Glutamatergic neuron (in vitro differentiated cells): Measurements from ENCODE around the gene MX2. TPM values are rescaled to one million over a fixed set of nuclear protein-coding genes. Genes with fewer than 3 reads are reported as not detected.

Experiments used
- DNase-seq: peaks from one replicate; pipeline ENCODE4 v3.0.0; 2022
- H3K27ac Mint-ChIP-seq: one replicate; pipeline ENCODE4 v1.8.0; 2020; ENCODE audit warnings: mild to moderate bottlenecking, mixed read lengths, inconsistent platforms; ENCODE audit not compliant: unreplicated experiment
- H3K27me3 Mint-ChIP-seq: one replicate; pipeline ENCODE4 v1.8.0; 2020; ENCODE audit warnings: mild to moderate bottlenecking, moderate library complexity, mixed read lengths, inconsistent platforms; ENCODE audit not compliant: unreplicated experiment
- H3K36me3 Mint-ChIP-seq: one replicate; pipeline ENCODE4 v1.8.0; 2020; ENCODE audit warnings: mild to moderate bottlenecking, mixed read lengths, inconsistent platforms; ENCODE audit not compliant: unreplicated experiment
- H3K4me1 Mint-ChIP-seq: one replicate; pipeline ENCODE4 v1.8.0; 2020; ENCODE audit warnings: mild to moderate bottlenecking, low read depth, mixed read lengths, inconsistent platforms; ENCODE audit not compliant: unreplicated experiment
- H3K4me3 Mint-ChIP-seq: one replicate; pipeline ENCODE4 v1.8.0; 2020; ENCODE audit warnings: mild to moderate bottlenecking, mixed read lengths, inconsistent platforms; ENCODE audit not compliant: unreplicated experiment
- H3K9me3 Mint-ChIP-seq: one replicate; pipeline ENCODE4 v1.8.0; 2020; ENCODE audit warnings: mild to moderate bottlenecking, moderate library complexity, mixed read lengths, inconsistent platforms; ENCODE audit not compliant: unreplicated experiment
- CTCF ChIP-seq: fragments of 200-600 bp; sonication (generic); IDR thresholded peaks from one replicate; pipeline ENCODE4 v1.5.0; 2021; ENCODE audit not compliant: partially characterized antibody, unreplicated experiment
- total RNA-seq: library from RNA; stranded (reverse); fragmentation: NEBNext Ultra II Directional; extraction: Animal tissue kit (Norgen Biotek cat#: 25700); gene quantifications from one replicate; pipeline ENCODE4 v1.2.1, GENCODE V29; 2021; ENCODE audit not compliant: unreplicated experiment

The MX2 gene
- total RNA-seq, 1 donor from 2014 or later: not detected

DNA sequence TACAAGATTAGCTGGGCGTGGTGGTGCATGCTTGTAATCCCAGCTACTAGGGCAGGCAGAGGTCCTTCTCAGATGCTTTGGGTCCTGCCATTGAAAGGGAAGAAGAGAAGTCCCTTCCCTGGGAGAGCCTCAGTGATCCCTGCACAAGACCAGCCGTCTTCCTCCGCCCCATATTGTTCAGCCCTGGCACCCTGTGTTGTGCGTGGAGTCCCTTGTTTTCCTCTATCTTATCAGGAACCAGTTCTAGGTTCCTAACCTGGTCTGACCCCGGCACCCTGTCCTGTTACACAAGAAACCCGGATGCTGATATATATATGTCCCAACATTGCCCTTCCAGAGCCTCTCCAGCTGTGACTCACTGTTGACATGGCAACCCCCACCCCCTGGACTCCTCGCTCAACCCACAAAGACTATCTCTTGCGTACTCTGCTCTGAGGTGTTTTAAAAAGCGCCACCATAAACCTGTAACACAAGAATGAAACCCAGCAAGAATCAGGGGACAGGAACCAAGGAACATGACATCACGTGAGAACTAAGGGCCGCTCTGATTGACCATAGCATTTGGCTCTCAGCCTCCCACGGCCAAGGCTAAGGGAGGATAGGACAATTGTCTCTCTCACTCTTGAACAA lies 4.8 kb downstream of the MX2 start:
- no peak for DNase-seq
- Mint-ChIP-seq H3K4me3 (no peak overlapping the region), H3K9me3 (peaks cover 2% of the 10 kb centered on the region), H3K27me3 (peaks cover 6% of the 10 kb centered on the region), H3K4me1 (peaks cover 22% of the 10 kb centered on the region), H3K27ac (no peak overlapping the region), H3K36me3 (no peaks in the 10 kb centered on the region)
- TF ChIP-seq CTCF: no peak

DNA sequence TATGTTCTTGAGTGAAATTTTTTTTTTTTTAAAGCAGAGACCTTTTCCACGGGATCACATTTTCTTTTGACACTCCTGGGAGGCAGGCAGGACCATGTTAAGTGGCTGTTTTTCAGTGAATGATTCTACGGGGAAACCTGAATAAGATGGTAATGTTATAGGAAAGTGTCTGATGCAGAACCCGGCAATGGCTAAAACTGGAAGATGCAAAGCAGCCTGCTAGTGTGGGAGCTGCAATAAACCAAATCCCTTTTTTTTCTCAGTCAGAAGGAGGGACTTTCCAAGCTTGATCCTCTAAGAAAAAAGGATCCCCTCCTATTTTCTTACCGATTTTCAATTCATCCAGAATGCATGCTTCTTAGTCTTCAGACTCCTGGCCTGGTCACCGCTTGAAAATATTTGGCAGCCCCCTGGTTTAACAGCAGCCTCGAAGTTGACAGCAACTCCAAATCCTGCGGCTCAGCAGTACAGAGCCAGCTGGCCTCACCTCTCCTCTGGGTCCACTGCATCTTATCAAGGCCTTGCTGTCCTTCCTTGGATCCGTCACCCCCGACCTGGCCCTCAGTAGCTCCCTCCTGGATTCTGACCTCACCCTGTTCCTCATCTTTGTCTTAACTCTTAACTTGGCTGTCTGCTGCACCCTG lies 5.6 kb downstream of the MX2 start:
- no peak overlapping the region for H3K4me3 Mint-ChIP-seq
- TF ChIP-seq CTCF: no peak
- no peaks in the 10 kb centered on the region for H3K36me3 Mint-ChIP-seq
- DNase-seq: no peak
- H3K27me3 Mint-ChIP-seq: peaks cover 3% of the 10 kb centered on the region
- H3K9me3 Mint-ChIP-seq: no peaks in the 10 kb centered on the region
- H3K4me1 Mint-ChIP-seq: peaks cover 14% of the 10 kb centered on the region
- H3K27ac Mint-ChIP-seq: no peak overlapping the region

DNA sequence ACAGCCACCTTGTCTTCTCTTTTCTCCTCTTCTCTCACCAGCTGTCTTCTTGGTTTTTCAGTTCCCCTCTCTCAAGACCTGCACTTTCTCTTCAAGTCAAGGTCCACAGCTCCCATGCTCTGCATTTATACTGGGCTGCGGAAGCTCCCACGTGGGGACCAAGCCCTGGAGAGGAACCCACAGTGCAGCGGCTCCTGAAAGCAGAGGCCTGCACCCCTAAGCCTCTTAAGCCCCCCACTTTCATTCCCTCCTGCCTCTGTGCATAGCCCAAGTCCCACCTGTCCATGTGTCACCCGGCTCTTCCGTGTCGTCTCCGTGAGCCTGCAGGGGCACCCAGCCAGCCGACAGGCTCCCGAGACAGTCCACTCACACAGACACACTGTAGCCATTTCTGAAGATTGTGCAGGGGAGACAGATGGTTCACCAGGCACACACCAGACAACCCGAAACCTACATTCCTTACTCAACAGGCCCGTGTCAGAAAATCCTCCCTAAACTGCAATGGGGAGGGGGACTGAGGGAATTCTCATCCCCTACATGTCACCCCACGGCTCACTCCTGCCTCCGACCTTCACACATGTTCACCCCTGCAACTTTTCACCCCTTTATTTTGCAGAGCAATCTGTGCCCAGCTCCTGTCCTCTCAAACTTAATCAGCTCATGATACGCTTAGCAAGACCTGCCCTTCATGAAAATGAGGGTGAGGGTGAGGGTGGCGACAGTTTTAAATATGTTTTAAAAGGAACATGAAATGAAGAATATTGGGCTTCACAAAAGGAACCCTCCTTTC lies 6.3 kb downstream of the MX2 start:
- no peaks in the 10 kb centered on the region for H3K9me3 Mint-ChIP-seq
- no peak overlapping the region for H3K4me3 Mint-ChIP-seq
- H3K27me3 Mint-ChIP-seq: peaks cover 3% of the 10 kb centered on the region
- TF ChIP-seq CTCF: no peak
- no peak for DNase-seq
- H3K4me1 Mint-ChIP-seq: peaks cover 14% of the 10 kb centered on the region
- no peaks in the 10 kb centered on the region for H3K36me3 Mint-ChIP-seq
- H3K27ac Mint-ChIP-seq: peak overlapping the region; percentile 0

DNA sequence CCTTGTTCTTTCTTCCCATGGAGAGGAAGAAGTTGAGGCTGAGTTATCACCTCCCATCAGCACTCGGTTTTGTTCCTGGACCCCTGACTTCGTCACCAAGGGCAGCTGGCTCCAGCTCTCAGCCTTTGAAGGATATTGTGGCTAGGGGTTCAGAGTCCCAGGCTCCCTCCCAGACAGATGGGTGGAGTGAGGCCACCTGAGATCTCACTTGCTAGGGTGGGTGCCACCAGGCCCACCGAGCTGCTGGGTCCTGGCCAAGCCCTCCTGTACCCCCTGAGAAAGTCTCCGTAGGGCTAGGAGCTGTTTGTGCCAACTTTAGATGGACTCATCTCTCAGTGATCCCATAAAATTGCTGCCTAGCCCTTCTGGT lies 6.9 kb downstream of the MX2 start:
- no peak for TF ChIP-seq CTCF
- Mint-ChIP-seq H3K27ac (no peak overlapping the region), H3K27me3 (peaks cover 1% of the 10 kb centered on the region), H3K4me1 (peaks cover 14% of the 10 kb centered on the region), H3K9me3 (no peaks in the 10 kb centered on the region), H3K36me3 (no peaks in the 10 kb centered on the region), H3K4me3 (no peak overlapping the region)
- no peak for DNase-seq
